H1 (cell line): Measurements from ENCODE around the gene COPG1.

Experiments used
- BCL11A ChIP-seq, 2 experiments: IDR thresholded peaks; one replicate each; pipeline ENCODE4 v1.6.1; 2011; ENCODE audit warnings: low read depth in 2 of 2, low read length in 2 of 2, mild to moderate bottlenecking in 2 of 2
- EP300 ChIP-seq, 2 experiments: IDR thresholded peaks; 1 replicate in 1 of 2; 2 replicates in 1 of 2; pipeline ENCODE4 v1.6.1; 2011 to 2012; ENCODE audit warnings: low read depth in 2 of 2, low read length in 2 of 2, mild to moderate bottlenecking in 2 of 2, borderline replicate concordance in 1 of 2, inconsistent platforms in 1 of 2, moderate library complexity in 1 of 2
- EZH2 ChIP-seq: fragments of 200-600 bp; sonication (generic); IDR thresholded peaks from 2 replicates; pipeline ENCODE4 v1.7.1; 2012; ENCODE audit warnings: low read depth, mild to moderate bottlenecking, moderate library complexity, low read length, inconsistent platforms; ENCODE audit not compliant: severe bottlenecking
- GABPA ChIP-seq: IDR thresholded peaks from 2 replicates; pipeline ENCODE4 v1.6.1; 2011; ENCODE audit warnings: mild to moderate bottlenecking, low read length, moderate library complexity, borderline replicate concordance; ENCODE audit not compliant: insufficient read depth
- JUND ChIP-seq: IDR thresholded peaks from 2 replicates; pipeline ENCODE4 v1.6.1; 2011; ENCODE audit warnings: mild to moderate bottlenecking, improper control_type of control experiment, low read length
- KDM1A ChIP-seq: fragments of 200-600, 300-600 bp; sonication (generic); IDR thresholded peaks from 2 replicates; pipeline ENCODE4 v1.7.1; 2016; ENCODE audit warnings: mild to moderate bottlenecking, low read length, borderline replicate concordance
- MAFK ChIP-seq: IDR thresholded peaks from 2 replicates; pipeline ENCODE4 v1.6.1; 2012; ENCODE audit warnings: low read depth, mild to moderate bottlenecking, improper control_type of control experiment, low read length
- RXRA ChIP-seq: IDR thresholded peaks from 2 replicates; pipeline ENCODE4 v1.6.1; 2011; ENCODE audit warnings: low read depth, mild to moderate bottlenecking, low read length, moderate library complexity; ENCODE audit not compliant: insufficient read depth
- TF ChIP-seq, protein P1 (sequence below): IDR thresholded peaks from 2 replicates; pipeline ENCODE4 v1.6.1; 2011; ENCODE audit warnings: low read length, improper control_type of control experiment
- TF ChIP-seq, protein P2 (sequence below), 3 experiments: IDR thresholded peaks; 1 replicate in 2 of 3; 2 replicates in 1 of 3; pipeline versions ENCODE4 v1.5.1 to v1.6.1; 2011; ENCODE audit warnings: low read length in 3 of 3, mild to moderate bottlenecking in 3 of 3, inconsistent platforms in 2 of 3, low read depth in 1 of 3, moderate library complexity in 1 of 3; ENCODE audit not compliant: insufficient read depth in 1 of 3; ENCODE audit errors: control extremely low read depth in 1 of 3
- TF ChIP-seq, protein P3 (sequence below): IDR thresholded peaks from 2 replicates; pipeline ENCODE4 v1.6.1; 2011; ENCODE audit warnings: low read depth, mild to moderate bottlenecking, low read length; ENCODE audit not compliant: insufficient read depth

DNA sequence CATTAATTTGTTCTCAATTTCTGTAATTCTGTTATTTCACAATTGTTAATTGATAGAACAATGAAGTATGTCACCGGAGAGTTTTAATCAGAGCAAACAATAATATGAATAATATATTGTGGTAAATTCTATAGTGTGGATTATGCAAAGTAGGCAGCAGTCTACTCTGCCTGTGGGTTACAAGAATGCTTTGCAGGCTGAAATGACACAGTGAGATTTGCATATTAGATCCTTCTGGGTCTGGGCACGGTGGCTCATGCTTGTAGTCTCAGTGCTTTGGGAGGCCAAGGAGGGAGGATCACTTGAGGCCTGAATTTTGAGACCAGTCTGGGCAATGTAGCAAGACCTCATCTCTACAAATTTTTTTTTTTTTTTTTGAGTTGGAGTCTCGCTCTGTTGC is 12.5 kb downstream of the COPG1 start:
- no peak for TF ChIP-seq MAFK
- TF ChIP-seq EP300 (IDR thresholded peaks at IDR 0.05; ENCODE audit: borderline replicate concordance in 1 of 2, low read depth in 2 of 2, low read length in 2 of 2) = no peak
- no peak for TF ChIP-seq JUND
- TF ChIP-seq, protein P1, sequence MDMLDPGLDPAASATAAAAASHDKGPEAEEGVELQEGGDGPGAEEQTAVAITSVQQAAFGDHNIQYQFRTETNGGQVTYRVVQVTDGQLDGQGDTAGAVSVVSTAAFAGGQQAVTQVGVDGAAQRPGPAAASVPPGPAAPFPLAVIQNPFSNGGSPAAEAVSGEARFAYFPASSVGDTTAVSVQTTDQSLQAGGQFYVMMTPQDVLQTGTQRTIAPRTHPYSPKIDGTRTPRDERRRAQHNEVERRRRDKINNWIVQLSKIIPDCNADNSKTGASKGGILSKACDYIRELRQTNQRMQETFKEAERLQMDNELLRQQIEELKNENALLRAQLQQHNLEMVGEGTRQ = no peak
- no peak for TF ChIP-seq RXRA
- TF ChIP-seq GABPA = no peak
- TF ChIP-seq EZH2 = no peak
- TF ChIP-seq, protein P2, sequence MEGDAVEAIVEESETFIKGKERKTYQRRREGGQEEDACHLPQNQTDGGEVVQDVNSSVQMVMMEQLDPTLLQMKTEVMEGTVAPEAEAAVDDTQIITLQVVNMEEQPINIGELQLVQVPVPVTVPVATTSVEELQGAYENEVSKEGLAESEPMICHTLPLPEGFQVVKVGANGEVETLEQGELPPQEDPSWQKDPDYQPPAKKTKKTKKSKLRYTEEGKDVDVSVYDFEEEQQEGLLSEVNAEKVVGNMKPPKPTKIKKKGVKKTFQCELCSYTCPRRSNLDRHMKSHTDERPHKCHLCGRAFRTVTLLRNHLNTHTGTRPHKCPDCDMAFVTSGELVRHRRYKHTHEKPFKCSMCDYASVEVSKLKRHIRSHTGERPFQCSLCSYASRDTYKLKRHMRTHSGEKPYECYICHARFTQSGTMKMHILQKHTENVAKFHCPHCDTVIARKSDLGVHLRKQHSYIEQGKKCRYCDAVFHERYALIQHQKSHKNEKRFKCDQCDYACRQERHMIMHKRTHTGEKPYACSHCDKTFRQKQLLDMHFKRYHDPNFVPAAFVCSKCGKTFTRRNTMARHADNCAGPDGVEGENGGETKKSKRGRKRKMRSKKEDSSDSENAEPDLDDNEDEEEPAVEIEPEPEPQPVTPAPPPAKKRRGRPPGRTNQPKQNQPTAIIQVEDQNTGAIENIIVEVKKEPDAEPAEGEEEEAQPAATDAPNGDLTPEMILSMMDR (IDR thresholded peaks at IDR 0.05; ENCODE audit: control extremely low read depth in 1 of 3, insufficient read depth in 1 of 3, low read depth in 1 of 3, low read length in 3 of 3) = no peak
- TF ChIP-seq KDM1A = no peak
- TF ChIP-seq, protein P3, sequence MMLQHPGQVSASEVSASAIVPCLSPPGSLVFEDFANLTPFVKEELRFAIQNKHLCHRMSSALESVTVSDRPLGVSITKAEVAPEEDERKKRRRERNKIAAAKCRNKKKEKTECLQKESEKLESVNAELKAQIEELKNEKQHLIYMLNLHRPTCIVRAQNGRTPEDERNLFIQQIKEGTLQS = no peak
- TF ChIP-seq BCL11A (IDR thresholded peaks at IDR 0.05; ENCODE audit: low read depth in 2 of 2, low read length in 2 of 2) = no peak
